Retinal pigment epithelial cell (primary cell): ENCODE results near the gene ZFPM1.

Experiments
- DNase-seq: peaks from one replicate; pipeline ENCODE4 v3.0.0-alpha.2; 2010; ENCODE audit warnings: low read depth
- H3K4me3 ChIP-seq: 2 replicates; pipeline ENCODE4 v1.5.1; 2011; ENCODE audit warnings: mild to moderate bottlenecking, low read length, control low read depth, moderate library complexity
- TF ChIP-seq, protein P1 (sequence below): conservative IDR thresholded peaks from 2 replicates; pipeline ENCODE4 v1.5.1; 2011; ENCODE audit warnings: low read depth, low read length, control low read depth, inconsistent platforms

The ZFPM1 gene

DNA sequence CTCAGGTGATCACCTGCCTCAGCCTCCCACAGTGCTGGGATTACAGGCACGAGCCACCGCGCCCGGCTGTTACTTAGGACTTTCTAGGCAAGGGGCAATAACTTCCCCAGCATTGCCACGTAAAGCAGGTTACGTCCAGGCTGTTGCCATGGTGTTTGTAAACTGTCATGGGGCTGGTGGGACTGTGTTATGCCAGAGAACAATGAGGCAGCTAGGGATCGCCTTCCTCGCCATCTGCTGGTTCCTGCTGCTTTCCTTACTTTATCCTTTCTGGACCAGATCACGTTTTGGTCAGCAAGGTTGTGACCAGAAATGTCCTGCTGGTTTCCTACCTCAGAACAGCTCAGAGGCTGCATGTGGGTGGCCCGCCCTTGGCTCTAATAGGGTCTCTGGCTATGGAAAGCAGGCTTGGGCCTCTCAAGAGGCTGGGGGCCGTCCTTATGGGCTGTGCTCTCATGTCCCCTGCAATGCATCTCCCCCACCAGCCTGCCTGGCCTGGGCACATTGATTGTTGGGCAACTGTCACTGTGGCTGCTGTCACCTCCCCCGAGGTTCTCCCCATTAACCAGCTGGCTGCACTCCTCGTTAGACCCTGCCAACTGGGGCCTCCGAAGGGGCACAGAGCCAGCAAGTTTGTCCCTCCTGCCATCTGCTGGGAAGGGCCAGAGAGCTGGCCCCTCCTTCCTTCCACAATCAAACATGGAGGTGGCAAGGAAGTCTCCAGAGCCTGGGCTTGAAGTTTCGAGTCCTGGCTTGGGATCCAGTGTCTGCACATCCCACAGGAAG is 88.9 kb downstream of the ZFPM1 start:
- TF ChIP-seq, protein P1, sequence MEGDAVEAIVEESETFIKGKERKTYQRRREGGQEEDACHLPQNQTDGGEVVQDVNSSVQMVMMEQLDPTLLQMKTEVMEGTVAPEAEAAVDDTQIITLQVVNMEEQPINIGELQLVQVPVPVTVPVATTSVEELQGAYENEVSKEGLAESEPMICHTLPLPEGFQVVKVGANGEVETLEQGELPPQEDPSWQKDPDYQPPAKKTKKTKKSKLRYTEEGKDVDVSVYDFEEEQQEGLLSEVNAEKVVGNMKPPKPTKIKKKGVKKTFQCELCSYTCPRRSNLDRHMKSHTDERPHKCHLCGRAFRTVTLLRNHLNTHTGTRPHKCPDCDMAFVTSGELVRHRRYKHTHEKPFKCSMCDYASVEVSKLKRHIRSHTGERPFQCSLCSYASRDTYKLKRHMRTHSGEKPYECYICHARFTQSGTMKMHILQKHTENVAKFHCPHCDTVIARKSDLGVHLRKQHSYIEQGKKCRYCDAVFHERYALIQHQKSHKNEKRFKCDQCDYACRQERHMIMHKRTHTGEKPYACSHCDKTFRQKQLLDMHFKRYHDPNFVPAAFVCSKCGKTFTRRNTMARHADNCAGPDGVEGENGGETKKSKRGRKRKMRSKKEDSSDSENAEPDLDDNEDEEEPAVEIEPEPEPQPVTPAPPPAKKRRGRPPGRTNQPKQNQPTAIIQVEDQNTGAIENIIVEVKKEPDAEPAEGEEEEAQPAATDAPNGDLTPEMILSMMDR, result no peak
- H3K4me3 ChIP-seq, result no peak overlapping the region
- DNase-seq, result no peak

DNA sequence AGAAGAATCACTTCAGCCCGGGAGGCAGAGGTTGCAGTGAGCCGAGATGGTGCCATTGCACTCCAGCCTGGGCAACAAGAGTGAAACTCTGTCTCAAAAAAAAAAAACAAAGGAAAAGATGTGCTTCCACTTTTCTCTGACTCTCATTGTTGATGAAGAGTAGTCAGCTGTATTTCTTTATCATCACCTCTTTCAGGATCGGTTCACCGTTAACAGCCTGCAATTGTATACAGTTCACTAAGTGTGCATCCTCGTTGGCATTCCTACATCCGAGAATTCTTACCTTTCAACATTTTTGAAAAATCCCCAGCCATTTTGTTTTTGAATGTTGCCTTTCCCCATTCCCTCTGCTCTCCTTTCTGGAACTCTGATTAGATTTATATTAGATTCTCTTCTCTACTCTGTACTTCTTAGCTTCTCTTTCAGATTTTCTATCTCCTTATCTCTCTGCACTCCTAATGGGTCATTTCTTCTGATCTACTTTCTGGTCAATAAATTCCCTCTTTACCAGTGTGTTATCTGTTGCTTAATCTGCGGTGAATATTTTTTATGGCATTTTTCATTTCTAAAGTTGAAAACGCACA is 90.2 kb downstream of the ZFPM1 start:
- TF ChIP-seq, protein P1, result no peak
- no peak overlapping the region for H3K4me3 ChIP-seq
- no peak for DNase-seq

DNA sequence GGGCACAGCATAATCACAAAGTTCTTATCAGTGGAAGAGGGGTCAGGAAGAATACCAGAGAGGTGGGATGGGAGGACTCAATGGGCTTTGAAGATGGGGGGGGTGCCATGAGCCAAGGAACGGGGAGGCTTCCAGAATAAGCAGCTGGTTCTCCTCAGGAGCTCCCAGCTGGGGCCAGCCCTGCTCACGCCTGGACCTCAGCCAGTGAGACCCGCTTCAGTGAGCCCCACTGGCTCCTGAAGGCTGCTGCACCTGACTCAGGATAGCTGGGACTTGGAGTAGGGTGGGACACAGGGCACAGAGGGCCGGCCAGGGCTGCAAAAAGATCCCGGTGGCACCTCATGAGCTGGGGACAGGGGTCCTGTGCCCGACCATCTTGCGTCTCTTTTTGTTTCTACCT is 92.7 kb downstream of the ZFPM1 start:
- TF ChIP-seq, protein P1, result no peak
- no peak overlapping the region for H3K4me3 ChIP-seq
- DNase-seq, result no peak

DNA sequence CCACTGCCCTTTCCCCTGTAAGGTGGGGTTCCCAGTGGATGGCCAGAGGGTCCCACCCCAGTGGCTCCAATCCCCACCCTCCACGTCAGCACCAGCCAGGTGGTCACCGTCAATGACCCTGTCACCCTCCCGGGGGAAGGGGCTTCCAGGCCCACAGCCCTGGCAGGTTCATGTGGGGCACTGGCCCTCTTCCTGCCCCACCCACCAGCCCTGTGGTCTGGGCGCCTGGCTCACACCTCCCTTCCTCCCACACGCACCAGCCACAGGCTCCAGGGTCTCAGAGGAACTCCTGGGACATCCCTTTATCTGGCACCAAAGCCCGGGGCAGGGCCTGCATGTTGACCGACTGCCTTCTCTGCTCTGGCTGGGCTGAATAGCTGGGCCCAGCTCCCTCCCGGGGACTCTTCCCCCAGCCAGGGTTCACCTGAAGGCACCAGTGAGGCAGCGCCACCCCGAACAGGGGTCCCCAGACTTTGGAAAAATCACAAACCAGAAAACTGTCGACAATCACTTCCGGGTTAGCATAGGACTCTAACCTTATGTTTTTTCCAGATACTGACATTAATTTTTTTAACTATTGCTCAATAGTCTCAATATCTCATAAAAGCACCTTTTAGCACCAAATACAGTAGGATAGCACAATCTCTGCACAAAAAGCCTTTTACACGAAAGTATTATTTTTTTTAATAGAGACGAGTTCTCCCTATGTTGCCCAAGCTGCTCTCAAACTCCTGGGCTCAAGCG is 95.2 kb downstream of the ZFPM1 start:
- H3K4me3 ChIP-seq, result no peak overlapping the region
- DNase-seq, result no peak
- TF ChIP-seq, protein P1, result no peak

DNA sequence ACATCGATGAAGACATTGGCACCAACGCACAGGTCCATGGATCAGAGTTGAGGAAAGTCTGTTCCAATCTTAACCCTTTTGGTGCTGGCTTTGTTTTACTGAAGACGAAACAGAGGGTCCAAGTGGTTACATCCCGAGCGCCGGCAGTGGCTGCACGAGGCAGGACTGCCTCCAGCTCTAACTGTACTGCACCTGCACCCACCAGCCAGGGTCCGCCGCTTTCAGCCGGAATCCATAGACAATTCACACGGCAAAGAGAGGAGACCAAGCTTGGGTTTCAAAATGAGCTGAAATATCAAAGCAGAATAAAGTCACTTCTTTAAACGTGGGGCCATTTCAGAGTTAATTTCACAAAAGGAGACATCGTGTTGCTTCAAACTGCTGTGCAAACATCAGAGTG is 95.9 kb downstream of the ZFPM1 start:
- no peak overlapping the region for H3K4me3 ChIP-seq
- TF ChIP-seq, protein P1, result no peak
- no peak for DNase-seq

DNA sequence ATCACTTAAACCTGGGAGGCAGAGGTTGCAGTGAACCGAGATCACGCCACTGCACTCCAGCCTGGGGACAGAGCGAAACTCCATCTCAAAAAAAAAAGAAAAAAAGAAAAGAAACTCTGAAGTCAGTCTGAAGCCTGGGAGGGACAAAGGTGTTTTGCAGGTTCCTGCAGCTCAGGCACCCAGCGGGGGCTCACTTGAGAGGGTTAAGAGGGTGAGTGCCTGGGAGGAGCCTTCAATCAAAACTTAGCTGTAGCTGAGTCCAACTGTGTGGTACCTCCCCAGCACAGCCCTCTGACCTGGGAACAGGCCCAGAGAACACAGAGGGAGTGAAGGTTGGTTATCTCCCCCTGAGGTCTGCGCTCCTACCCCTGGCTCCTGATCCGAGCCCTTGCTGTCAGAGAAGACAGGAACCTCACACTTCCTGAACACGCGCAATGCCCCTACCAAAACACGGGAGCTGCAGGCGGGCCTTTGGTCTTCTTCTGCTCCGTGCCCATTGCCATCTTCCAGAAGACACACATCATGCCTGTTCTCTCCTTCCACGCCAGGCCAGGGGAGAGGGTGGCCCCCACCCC is 96.7 kb downstream of the ZFPM1 start:
- DNase-seq, result no peak
- no peak overlapping the region for H3K4me3 ChIP-seq
- TF ChIP-seq, protein P1, result no peak
